HG02571 (cell line): ENCODE results near the gene AMOTL1.

ENCODE experiments used
- ATAC-seq: cut with Tn5 transposase; IDR thresholded peaks from one replicate; pipeline ENCODE4 v1.9.1; 2021; ENCODE audit warnings: mild to moderate bottlenecking, moderate library complexity; ENCODE audit not compliant: unreplicated experiment

The AMOTL1 gene

DNA sequence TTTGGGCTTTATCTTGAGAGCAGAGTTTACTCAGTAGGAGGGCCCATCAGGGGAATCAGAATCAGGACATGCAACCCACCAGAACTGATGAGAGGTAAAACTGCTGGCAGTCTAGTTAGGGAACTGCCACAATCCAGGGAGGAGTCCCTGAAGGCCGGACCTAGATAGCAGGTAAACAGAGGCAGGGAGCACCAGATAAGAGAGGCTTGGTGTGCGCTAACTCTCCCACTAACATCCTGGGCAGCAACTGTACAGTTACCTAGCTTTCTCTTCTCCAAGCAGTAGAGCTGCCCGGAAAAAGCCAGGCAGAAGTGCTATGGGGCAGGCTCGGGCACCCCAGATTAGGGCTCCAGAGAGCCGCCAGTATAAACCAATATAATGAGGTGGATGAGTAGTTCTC lies 865 bp upstream of the AMOTL1 start:
- ATAC-seq: no peak

- ATAC-seq: peak; percentile 20
These were observed 716 bp downstream of the AMOTL1 start for GRCh38 chr11:94768602-94769541.

GRCh38 chr11:94769880-94770279 lies 1.7 kb downstream of the AMOTL1 start:
- ATAC-seq: no peak

DNA sequence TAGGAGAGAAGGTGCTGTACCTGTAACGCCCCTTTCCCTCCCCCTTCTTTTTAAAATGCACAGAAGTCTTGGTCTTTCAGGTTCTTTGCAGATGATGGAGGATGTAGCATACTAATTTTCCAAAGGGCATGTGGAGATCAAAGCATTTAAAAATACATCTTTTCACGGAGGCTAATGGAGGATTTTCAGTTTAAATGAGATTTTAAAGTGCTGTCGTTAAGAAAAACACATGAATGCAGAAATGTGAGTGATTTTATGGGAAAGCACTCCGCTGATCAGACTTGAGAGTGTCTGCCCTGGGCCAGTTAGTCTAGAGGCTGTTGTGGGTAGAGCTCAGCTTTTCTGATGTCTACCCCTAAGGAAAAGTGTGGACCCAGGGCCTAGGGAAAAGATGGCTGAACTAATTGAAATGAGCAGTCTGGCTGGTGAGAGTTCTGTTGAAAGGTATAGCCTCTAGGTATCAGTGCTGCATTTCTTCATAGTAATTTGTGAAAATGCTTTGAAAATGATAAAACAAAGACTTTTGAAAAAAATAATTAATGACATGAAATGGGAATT lies 2.5 kb downstream of the AMOTL1 start:
- no peak for ATAC-seq

- ATAC-seq: no peak
These were observed 3.2 kb downstream of the AMOTL1 start for GRCh38 chr11:94771390-94771789.

- no peak for ATAC-seq
These were observed 3.8 kb downstream of the AMOTL1 start for GRCh38 chr11:94771951-94772350.

DNA sequence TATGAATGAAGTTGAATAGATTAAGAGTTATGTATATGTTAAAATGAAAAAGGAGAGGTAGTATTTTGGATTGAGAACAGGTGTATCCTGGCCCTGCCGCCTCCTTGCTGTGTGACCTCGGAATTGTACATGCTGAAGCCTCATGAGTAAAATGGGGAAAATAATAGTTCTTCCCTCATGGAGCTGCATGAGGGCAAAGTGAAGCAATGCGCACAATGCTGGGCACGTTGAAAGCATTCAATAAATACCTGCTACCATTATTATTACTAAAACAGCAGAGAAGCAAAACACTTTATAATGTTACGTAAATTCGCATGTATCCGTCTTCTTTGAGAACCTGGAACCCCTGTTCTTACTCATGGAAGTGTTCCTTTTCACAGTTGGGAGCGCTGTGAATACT lies 5.7 kb downstream of the AMOTL1 start:
- ATAC-seq: no peak

- no peak for ATAC-seq
These were observed 6.2 kb downstream of the AMOTL1 start for GRCh38 chr11:94774345-94774744.

DNA sequence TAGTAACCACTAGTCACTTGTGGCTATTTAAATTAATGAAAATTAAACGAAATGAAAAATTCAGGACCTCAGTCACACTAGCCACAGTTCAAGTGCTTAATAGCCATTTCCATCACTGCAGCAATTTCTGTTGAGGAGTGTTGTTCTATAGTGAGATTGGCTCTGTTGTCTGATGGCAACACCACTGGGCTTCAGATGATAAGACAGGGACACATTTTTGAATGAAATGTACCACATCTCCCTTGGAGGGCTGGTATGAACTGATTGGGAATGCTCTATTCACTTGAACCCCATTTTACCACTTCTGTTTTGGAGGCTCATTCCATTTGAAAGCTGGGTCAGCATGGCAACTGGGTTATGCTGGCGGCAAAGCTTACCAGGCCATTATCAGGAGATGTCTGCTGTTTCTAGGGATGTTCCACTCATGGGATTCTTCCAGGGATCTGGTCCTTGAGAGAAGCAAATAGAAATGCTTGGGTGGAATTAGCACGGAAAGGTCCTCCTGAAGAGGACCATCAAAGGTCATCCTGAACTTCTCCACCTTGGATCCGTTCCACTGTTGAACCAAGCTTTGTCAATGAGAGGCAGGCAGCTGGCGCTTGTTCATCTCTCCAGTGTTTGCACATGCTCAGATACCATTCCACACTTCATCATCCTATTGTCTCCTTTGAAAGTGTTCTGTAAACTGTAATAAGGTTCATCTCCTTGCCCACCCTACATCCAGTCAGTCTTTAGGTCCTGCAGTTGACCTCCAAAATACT lies 7.6 kb downstream of the AMOTL1 start:
- ATAC-seq: no peak

GRCh38 chr11:94776351-94777321 lies 8.5 kb downstream of the AMOTL1 start:
- ATAC-seq: no peak

- ATAC-seq: no peak
These were observed 12.3 kb downstream of the AMOTL1 start for GRCh38 chr11:94780432-94780831.

DNA sequence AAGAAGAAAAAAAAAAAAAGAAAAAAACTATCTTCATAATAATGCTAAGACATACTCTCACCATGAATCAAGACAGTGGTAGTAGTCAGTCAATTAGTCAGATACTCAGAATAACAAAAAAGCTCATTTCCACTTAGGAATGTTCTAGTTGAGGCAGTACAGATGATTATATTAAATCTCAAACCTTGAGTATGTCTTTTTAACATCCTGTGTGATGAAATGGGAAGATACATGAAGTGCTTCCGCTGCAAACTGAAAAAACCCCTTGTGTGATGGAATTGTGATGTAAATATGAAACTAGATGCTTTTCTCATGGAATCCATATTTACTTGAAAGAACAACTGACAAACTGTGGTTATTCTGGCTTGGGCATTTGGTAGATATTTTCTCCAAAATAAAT lies 13.7 kb downstream of the AMOTL1 start:
- no peak for ATAC-seq

DNA sequence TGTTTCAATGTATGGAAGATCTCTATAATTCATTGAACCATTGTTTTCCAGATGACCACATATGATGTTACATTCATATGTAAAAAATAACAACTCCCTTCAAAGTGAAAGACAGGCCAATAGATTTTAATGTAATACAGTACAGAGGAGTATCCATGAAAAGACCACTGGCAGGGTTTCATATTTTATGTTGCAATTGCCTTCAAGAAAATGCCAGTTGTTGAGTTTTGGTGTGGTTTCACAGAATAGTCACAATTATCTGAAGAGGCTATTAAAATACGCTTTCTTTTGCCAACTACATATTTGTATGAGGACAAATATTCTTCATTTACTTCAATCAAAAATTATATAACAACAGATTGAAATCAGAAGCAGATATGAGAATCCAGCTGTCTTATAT lies 14.3 kb downstream of the AMOTL1 start:
- ATAC-seq: no peak

GRCh38 chr11:94784884-94785283 lies 16.7 kb downstream of the AMOTL1 start:
- no peak for ATAC-seq

GRCh38 chr11:94785509-94785908 lies 17.4 kb downstream of the AMOTL1 start:
- ATAC-seq: no peak

DNA sequence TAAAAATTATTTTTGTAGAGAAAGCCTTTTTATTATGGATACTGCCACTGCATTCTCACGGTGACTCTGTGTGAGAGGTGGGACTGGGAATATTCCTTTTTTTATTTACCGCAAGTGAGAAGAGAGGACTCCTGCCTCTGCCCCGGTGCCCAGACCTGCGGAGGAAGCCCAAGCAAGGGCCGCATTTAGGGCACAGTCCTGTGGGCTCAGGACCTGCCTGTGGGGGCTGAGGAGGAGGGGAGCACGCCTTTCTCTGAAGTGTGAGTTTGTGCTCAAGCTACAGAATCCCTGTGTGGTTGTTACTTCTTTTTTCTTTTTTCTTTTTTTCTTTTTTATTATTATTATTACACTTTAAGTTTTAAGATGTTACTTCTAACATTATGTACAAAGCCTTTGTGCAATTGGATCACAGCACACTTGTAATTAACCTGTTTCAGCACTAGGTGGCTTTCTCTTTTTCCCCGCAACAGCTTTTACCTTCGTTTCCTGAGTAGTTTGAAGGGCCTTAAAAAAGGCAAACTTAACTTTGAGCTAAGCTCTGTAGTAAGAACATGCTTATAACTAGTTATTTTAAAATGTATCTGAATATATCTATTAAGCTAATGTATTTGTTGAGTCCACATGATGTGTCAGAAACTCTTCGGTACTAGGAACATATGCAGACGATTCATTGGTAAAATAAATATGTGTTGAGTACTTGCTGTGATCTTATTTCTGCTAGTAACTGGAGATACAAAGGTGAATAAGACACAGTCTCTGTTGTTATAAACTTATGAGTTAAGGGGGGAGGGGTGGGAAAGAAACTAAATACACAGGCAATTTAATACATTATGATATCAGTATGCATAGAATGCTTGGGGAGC lies 18.3 kb downstream of the AMOTL1 start:
- ATAC-seq: no peak

DNA sequence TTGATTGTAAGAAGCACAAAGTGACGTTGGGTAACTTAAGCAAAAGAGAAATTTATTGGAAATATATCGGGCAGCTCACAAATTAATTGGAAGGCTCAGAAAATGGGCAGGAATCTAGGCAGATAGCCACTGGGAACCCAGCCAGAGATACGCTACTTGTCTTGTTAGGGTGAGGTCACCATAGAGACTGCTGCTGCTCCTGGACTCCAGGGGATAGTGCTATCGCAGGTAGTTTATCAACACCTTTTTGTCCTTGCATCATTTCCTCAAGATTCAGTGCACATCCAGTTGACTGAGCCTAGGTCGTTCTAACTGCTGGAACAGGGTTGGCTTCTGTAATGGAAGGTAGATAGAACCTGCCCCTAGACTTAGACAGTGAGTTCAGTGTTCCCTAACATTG lies 19.6 kb downstream of the AMOTL1 start:
- ATAC-seq: no peak

GRCh38 chr11:94788396-94788795 lies 20.2 kb downstream of the AMOTL1 start:
- ATAC-seq: no peak

- no peak for ATAC-seq
These were observed 22.0 kb downstream of the AMOTL1 start for GRCh38 chr11:94790197-94790596.
